K562 (cell line): ENCODE results near the gene ATRNL1.

ENCODE experiments used
- POLR2A ChIP-seq: fragments of 450-650 bp; conservative IDR thresholded peaks from 2 replicates; pipeline ENCODE4 v1.6.1; 2016
- SIX5 ChIP-seq, 2 experiments: IDR thresholded peaks; 2 replicates each; pipeline ENCODE4 v1.6.1; 2011; ENCODE audit warnings: low read length in 2 of 2, borderline replicate concordance in 1 of 2, low read depth in 1 of 2, mild to moderate bottlenecking in 1 of 2, moderate library complexity in 1 of 2; ENCODE audit not compliant: insufficient read depth in 1 of 2

DNA sequence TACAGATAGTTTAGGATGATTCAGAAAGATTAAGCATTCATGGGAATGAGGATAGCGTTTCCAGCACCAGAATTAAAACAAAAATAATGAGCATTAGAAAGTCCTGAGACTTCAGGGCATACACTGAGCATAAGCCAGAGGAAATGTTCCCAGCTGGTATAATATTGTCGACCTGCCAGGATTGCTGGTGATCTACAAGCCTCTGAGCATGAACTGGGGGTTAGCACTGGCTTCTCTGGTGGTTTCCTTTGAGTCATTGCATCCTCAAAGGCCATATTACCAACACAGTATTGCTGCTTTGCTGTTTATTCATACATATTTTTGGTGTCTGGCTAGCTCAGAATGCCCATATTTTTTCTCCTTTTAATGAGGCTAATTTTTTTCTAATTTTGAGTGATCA, 10.7 kb upstream of the ATRNL1 start:
- TF ChIP-seq POLR2A (no peak), SIX5 (IDR thresholded peaks at IDR 0.05; ENCODE audit: borderline replicate concordance in 1 of 2, insufficient read depth in 1 of 2, low read depth in 1 of 2, low read length in 2 of 2) (no peak)
